Activated CD8-positive, alpha-beta T cell treated with anti-CD3 and anti-CD28 coated beads for 36 hours (primary cell): Measurements from ENCODE around the gene KCNMB4. TPM values are rescaled to one million over a fixed set of nuclear protein-coding genes. Genes with fewer than 3 reads are reported as not detected.

ENCODE experiments used
- ATAC-seq: fragments of 200-7000 bp; cut with Tn5 transposase; one replicate; pipeline ENCODE4 v1.10.0; 2021; ENCODE audit warnings: mild to moderate bottlenecking, moderate library complexity
- CTCF ChIA-PET: fragments of 350-600 bp; sonication (Branson Sonifier 250); formaldehyde crosslinking; loops from one replicate; lab custom pipeline; 2021; ENCODE audit warnings: antibody characterized with exemption; lab: Charles Lee
- POLR2A ChIA-PET: fragments of 350-600 bp; sonication (Branson Sonifier 250); formaldehyde crosslinking; loops from one replicate; lab custom pipeline; 2021; ENCODE audit warnings: antibody characterized with exemption; lab: Charles Lee
- DNase-seq: peaks from one replicate; pipeline ENCODE4 v3.0.0-alpha.2; 2020
- H3K27ac Mint-ChIP-seq: one replicate; pipeline ENCODE4 v1.8.0; 2021; ENCODE audit warnings: mild to moderate bottlenecking, mixed read lengths
- H3K27me3 Mint-ChIP-seq: one replicate; pipeline ENCODE4 v1.8.0; 2021; ENCODE audit warnings: mixed read lengths
- H3K36me3 Mint-ChIP-seq: one replicate; pipeline ENCODE4 v1.8.0; 2021; ENCODE audit warnings: low read depth, mixed read lengths
- H3K4me1 Mint-ChIP-seq: one replicate; pipeline ENCODE4 v1.8.0; 2021; ENCODE audit warnings: low read depth, mixed read lengths
- H3K4me3 Mint-ChIP-seq: one replicate; pipeline ENCODE4 v1.8.0; 2021; ENCODE audit warnings: mild to moderate bottlenecking, moderate library complexity, mixed read lengths
- H3K9me3 Mint-ChIP-seq: one replicate; pipeline ENCODE4 v1.8.0; 2021; ENCODE audit warnings: mixed read lengths
- intact Hi-C: fragments of 100-400 bp; cut with micrococcal nuclease; formaldehyde crosslinking; loops from one replicate; pipeline ENCODE4 v1.10.0; 2022
- total RNA-seq, 2 experiments: library from RNA; stranded (reverse); gene quantifications; one replicate each; pipeline ENCODE4 v1.2.3, GENCODE V29; 2021
- TF ChIP-seq, protein P1 (sequence below): fragments of 200-600 bp; IDR thresholded peaks from one replicate; pipeline ENCODE4 v1.8.0; 2022; ENCODE audit warnings: antibody characterized with exemption, mild to moderate bottlenecking

Gene KCNMB4
- total RNA-seq, 2 experiments from 2014 or later = 1.0 to 1.3 TPM

DNA sequence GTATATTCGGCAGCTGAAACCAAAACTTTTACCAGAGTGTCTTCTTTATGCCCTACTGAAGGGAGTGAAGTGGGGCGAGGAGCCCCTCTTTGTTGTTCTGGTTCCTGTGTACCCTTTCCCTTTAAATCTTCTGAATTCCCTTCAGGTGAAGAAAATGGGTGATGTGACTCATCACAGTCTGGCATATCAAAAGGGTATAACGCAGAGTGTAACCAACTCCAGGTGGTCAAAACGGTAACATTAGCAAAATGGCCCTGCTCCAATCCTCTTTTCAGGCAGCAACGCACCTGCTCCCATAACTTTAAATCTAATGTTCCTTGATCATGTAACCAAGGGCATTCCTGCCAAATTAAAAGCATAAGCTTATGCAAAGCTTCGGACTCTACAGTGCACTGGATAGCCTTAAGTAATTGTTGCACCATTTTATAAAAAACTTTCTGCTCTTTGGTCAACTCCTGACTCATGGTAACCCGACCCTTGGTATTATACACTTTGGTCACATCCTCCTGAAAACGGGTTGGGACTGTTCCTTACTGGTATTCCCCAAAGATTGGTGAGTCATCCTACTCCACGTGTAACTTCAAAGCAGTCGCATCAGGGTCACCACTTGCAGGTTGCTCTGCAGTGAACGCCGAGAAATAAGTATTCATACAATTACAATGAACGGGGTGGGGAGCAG, 83.1 kb downstream of the KCNMB4 start:
- TF ChIP-seq, protein P1, sequence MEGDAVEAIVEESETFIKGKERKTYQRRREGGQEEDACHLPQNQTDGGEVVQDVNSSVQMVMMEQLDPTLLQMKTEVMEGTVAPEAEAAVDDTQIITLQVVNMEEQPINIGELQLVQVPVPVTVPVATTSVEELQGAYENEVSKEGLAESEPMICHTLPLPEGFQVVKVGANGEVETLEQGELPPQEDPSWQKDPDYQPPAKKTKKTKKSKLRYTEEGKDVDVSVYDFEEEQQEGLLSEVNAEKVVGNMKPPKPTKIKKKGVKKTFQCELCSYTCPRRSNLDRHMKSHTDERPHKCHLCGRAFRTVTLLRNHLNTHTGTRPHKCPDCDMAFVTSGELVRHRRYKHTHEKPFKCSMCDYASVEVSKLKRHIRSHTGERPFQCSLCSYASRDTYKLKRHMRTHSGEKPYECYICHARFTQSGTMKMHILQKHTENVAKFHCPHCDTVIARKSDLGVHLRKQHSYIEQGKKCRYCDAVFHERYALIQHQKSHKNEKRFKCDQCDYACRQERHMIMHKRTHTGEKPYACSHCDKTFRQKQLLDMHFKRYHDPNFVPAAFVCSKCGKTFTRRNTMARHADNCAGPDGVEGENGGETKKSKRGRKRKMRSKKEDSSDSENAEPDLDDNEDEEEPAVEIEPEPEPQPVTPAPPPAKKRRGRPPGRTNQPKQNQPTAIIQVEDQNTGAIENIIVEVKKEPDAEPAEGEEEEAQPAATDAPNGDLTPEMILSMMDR = no peak
- ATAC-seq (no peak), DNase-seq (no peak)
- ChIA-PET POLR2A (no interaction called here), CTCF (no interaction called here)
- no peaks in the 10 kb centered on the region for H3K36me3 Mint-ChIP-seq
- H3K4me1 Mint-ChIP-seq = no peaks in the 10 kb centered on the region
- no peak overlapping the region for H3K27ac Mint-ChIP-seq
- intact Hi-C loops = no loop called here
- peaks cover 18% of the 10 kb centered on the region for H3K9me3 Mint-ChIP-seq
- no peaks in the 10 kb centered on the region for H3K27me3 Mint-ChIP-seq
- no peak overlapping the region for H3K4me3 Mint-ChIP-seq

DNA sequence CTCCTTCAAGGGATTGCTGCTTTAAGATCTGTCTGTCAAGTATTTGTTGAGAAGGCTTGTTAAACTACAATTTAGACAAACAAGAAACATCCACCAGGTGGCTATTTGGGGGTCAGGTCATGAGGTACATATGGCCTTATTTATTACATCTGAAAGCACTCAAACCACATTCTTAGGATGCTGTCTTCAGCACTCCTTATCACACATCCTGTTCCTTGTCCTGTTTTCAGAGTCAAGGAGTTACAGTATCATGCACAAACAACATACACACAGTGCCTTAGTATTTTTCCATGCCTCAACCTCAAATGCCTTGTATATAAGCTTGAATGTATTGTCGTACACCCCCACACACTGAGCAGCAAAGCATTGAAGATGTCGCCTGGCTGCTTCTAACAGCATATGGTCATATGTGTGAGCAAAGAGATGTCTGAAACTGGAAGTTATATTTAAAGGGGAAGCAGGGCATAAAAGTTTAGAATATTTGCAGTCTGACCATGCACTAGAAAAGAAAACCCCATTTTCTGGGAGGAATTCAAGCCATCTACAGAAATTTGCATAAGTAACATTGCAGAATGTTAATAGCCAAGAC, 83.8 kb downstream of the KCNMB4 start:
- intact Hi-C loops = no loop called here
- TF ChIP-seq, protein P1 = no peak
- ChIA-PET POLR2A (no interaction called here), CTCF (no interaction called here)
- ATAC-seq (no peak), DNase-seq (no peak)
- Mint-ChIP-seq H3K9me3 (peaks cover 18% of the 10 kb centered on the region), H3K36me3 (no peaks in the 10 kb centered on the region), H3K4me1 (no peaks in the 10 kb centered on the region), H3K27me3 (no peaks in the 10 kb centered on the region), H3K27ac (no peak overlapping the region), H3K4me3 (no peak overlapping the region)

- H3K9me3 Mint-ChIP-seq = peaks cover 18% of the 10 kb centered on the region
- ATAC-seq = no peak
- H3K4me1 Mint-ChIP-seq = no peaks in the 10 kb centered on the region
- intact Hi-C loops = no loop called here
- no peaks in the 10 kb centered on the region for H3K36me3 Mint-ChIP-seq
- DNase-seq = no peak
- POLR2A ChIA-PET = no interaction called here
- no peak overlapping the region for H3K4me3 Mint-ChIP-seq
- CTCF ChIA-PET = no interaction called here
- TF ChIP-seq, protein P1 = no peak
- H3K27ac Mint-ChIP-seq = no peak overlapping the region
- H3K27me3 Mint-ChIP-seq = no peaks in the 10 kb centered on the region
These were observed 85.4 kb downstream of the KCNMB4 start for GRCh38 chr12:70451528-70451927.

- ChIA-PET POLR2A (no interaction called here), CTCF (no interaction called here)
- H3K9me3 Mint-ChIP-seq = peaks cover 9% of the 10 kb centered on the region
These were observed 90.9 kb downstream of the KCNMB4 start for GRCh38 chr12:70456953-70457352.

GRCh38 chr12:70459786-70460185, 93.7 kb downstream of the KCNMB4 start:
- TF ChIP-seq, protein P1 = no peak
- no peak for ATAC-seq
- Mint-ChIP-seq H3K36me3 (no peaks in the 10 kb centered on the region), H3K4me1 (no peaks in the 10 kb centered on the region), H3K9me3 (peaks cover 18% of the 10 kb centered on the region), H3K27me3 (peaks cover 3% of the 10 kb centered on the region), H3K4me3 (no peak overlapping the region), H3K27ac (no peak overlapping the region)
- ChIA-PET POLR2A (no interaction called here), CTCF (no interaction called here)
- intact Hi-C loops = no loop called here
- DNase-seq = no peak

More at GRCh38 chr12:70456953-70457352, 90.9 kb downstream of the KCNMB4 start:
- Mint-ChIP-seq H3K27me3 (peaks cover 3% of the 10 kb centered on the region), H3K27ac (no peak overlapping the region), H3K4me3 (no peak overlapping the region), H3K36me3 (no peaks in the 10 kb centered on the region), H3K4me1 (no peaks in the 10 kb centered on the region)
- intact Hi-C loops = no loop called here
- TF ChIP-seq, protein P1 = no peak
- DNase-seq = no peak
- no peak for ATAC-seq
